CD4-positive, alpha-beta memory T cell (primary cell): ENCODE data around the gene CNTN5. TPM values are rescaled to one million over a fixed set of nuclear protein-coding genes. Genes with fewer than 3 reads are reported as not detected.

ENCODE experiments used
- CTCF ChIA-PET: fragments of 350-600 bp; sonication (Branson Sonifier 250); formaldehyde crosslinking; loops from one replicate; lab custom pipeline; 2021; ENCODE audit warnings: inconsistent platforms; ENCODE audit not compliant: partially characterized antibody; lab: Charles Lee
- POLR2A ChIA-PET: fragments of 350-600 bp; sonication (Branson Sonifier 250); formaldehyde crosslinking; loops from one replicate; lab custom pipeline; 2021; ENCODE audit not compliant: partially characterized antibody; lab: Charles Lee
- DNase-seq, 5 donors: peaks; one replicate each; pipeline versions ENCODE4 v3.0.0 to v3.0.0-alpha.2; 2020 to 2022; ENCODE audit warnings: mixed read lengths in 1 of 5
- H3K27ac ChIP-seq: one replicate; pipeline ENCODE4 v1.7.0; 2013; ENCODE audit warnings: low read depth, low read length
- H3K27me3 ChIP-seq: 2 replicates; pipeline ENCODE4 v1.7.0; 2013; ENCODE audit warnings: mild to moderate bottlenecking, low read length, moderate library complexity; ENCODE audit not compliant: insufficient read depth
- H3K36me3 ChIP-seq: 2 replicates; pipeline ENCODE4 v1.7.0; 2013; ENCODE audit warnings: mild to moderate bottlenecking, low read length, moderate library complexity; ENCODE audit not compliant: insufficient read depth
- H3K4me1 ChIP-seq: 2 replicates; pipeline ENCODE4 v1.7.0; 2013; ENCODE audit warnings: mild to moderate bottlenecking, low read length, moderate library complexity; ENCODE audit not compliant: insufficient read depth
- H3K4me3 ChIP-seq, 2 donors: one replicate each; pipeline ENCODE4 v1.7.0; 2013; ENCODE audit warnings: low read length in 2 of 2, mild to moderate bottlenecking in 1 of 2
- H3K9me3 ChIP-seq, 2 donors: one replicate each; pipeline ENCODE4 v1.7.0; 2013; ENCODE audit warnings: low read length in 2 of 2, control low read depth in 1 of 2; ENCODE audit not compliant: control insufficient read depth in 1 of 2
- H3K27ac Mint-ChIP-seq, 7 donors: one replicate each; pipeline ENCODE4 v1.8.0; 2020 to 2021; ENCODE audit warnings: mixed read lengths in 7 of 7, mild to moderate bottlenecking in 6 of 7, inconsistent platforms in 3 of 7, moderate library complexity in 3 of 7
- H3K27me3 Mint-ChIP-seq, 2 donors: one replicate each; pipeline ENCODE4 v1.8.0; 2020 to 2021; ENCODE audit warnings: mixed read lengths in 2 of 2
- H3K36me3 Mint-ChIP-seq, 2 donors: one replicate each; pipeline ENCODE4 v1.8.0; 2020 to 2021; ENCODE audit warnings: mixed read lengths in 2 of 2, inconsistent platforms in 1 of 2, mild to moderate bottlenecking in 1 of 2
- H3K4me1 Mint-ChIP-seq, 4 donors: one replicate each; pipeline ENCODE4 v1.8.0; 2020 to 2021; ENCODE audit warnings: mixed read lengths in 4 of 4, mild to moderate bottlenecking in 1 of 4
- H3K4me3 Mint-ChIP-seq, 8 donors: one replicate each; pipeline ENCODE4 v1.8.0; 2020 to 2021; ENCODE audit warnings: mixed read lengths in 8 of 8, mild to moderate bottlenecking in 7 of 8, moderate library complexity in 6 of 8, inconsistent platforms in 3 of 8
- H3K9me3 Mint-ChIP-seq, 8 donors: one replicate each; pipeline ENCODE4 v1.8.0; 2020 to 2021; ENCODE audit warnings: mixed read lengths in 8 of 8, mild to moderate bottlenecking in 5 of 8, inconsistent platforms in 3 of 8, moderate library complexity in 1 of 8
- intact Hi-C: fragments of 100-400 bp; cut with micrococcal nuclease; formaldehyde crosslinking; loops from one replicate; pipeline ENCODE4 v1.15.1; 2023
- polyA plus RNA-seq, 2 donors: library from polyadenylated mRNA; unstranded; fragments of 300-500 nt; fragmentation: Illumina TruSeq; gene quantifications; one replicate each; pipeline ENCODE4 v1.2.3, GENCODE V29; 2021
- total RNA-seq, 2 experiments: library from RNA; stranded (reverse); gene quantifications; one replicate each; pipeline ENCODE4 v1.2.3, GENCODE V29; 2021

CNTN5 gene
- total and polyA plus RNA-seq, 4 experiments from 2014 or later = not detected

DNA sequence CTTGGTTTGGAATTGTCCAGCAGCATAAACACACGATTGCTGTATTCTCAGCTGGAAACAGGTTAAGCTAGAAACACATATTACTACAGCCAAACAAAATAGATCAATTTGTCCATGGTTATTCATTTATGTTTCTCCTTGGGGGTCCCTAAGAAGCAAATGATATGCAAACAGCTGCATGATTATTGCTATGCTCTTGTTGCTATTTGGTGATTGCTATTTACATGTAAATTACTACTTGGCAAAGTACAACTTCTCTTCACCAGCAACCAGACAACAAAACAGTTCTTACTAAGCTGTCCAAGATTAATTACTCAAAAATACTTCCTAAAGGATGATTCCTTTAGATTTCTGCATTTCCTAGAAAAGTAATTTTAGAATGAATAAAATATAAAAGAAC is 1098.4 kb downstream of the CNTN5 start:
- no peaks in the 10 kb centered on the region for H3K36me3 Mint-ChIP-seq
- Histone ChIP-seq H3K4me1 (no peaks in the 10 kb centered on the region), H3K27ac (no peak overlapping the region), H3K36me3 (no peaks in the 10 kb centered on the region), H3K4me3 (no peak overlapping the region), H3K9me3 (no peaks in the 10 kb centered on the region), H3K27me3 (no peaks in the 10 kb centered on the region)
- H3K27me3 Mint-ChIP-seq = no peaks in the 10 kb centered on the region
- H3K4me3 Mint-ChIP-seq = peak overlapping the region in 1 of 8 donors; percentile 32
- ChIA-PET CTCF (no interaction called here), POLR2A (no interaction called here)
- intact Hi-C loops = no loop called here
- H3K27ac Mint-ChIP-seq = no peak overlapping the region
- no peak for DNase-seq
- H3K4me1 Mint-ChIP-seq = no peaks in the 10 kb centered on the region
- H3K9me3 Mint-ChIP-seq = peaks cover 5 to 26% (median 8%) of the 10 kb centered on the region in 8 donors

DNA sequence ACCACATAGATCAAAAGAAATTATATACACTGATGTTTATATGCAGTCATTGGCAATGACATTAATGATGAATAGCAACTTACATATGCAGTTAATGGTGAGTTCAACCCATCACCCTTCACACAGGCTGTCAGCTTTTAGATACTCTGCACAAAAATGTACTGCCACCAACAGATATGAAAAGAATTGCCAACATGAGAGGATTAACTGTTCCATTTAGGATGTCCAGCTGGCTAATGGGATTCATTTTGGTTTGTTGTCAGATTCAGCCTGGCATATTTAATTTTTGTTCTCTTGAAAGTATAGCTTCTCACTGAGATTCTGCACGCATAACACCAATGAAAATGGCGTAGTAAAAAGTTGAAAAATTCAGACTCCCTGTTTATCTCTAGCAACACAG is 1112.4 kb downstream of the CNTN5 start:
- Mint-ChIP-seq H3K27me3 (no peaks in the 10 kb centered on the region), H3K27ac (no peak overlapping the region), H3K4me3 (no peak overlapping the region), H3K9me3 (peaks cover under 1 to 19% (median 13%) of the 10 kb centered on the region in 8 donors), H3K36me3 (no peaks in the 10 kb centered on the region), H3K4me1 (no peaks in the 10 kb centered on the region)
- Histone ChIP-seq H3K36me3 (no peaks in the 10 kb centered on the region), H3K4me3 (no peak overlapping the region), H3K4me1 (no peaks in the 10 kb centered on the region), H3K27me3 (no peaks in the 10 kb centered on the region), H3K9me3 (peaks cover 0 to 3% of the 10 kb centered on the region in 2 donors), H3K27ac (no peak overlapping the region)
- intact Hi-C loops = no loop called here
- POLR2A ChIA-PET = no interaction called here
- no peak for DNase-seq
- CTCF ChIA-PET = no interaction called here

GRCh38 chr11:100141201-100141600 is 1120.5 kb downstream of the CNTN5 start:
- H3K4me1 ChIP-seq = no peaks in the 10 kb centered on the region
- no peak overlapping the region for H3K4me3 Mint-ChIP-seq
- CTCF ChIA-PET = no interaction called here
- H3K4me1 Mint-ChIP-seq = no peaks in the 10 kb centered on the region
- H3K27me3 ChIP-seq = no peaks in the 10 kb centered on the region
- H3K27me3 Mint-ChIP-seq = no peaks in the 10 kb centered on the region
- peaks cover 2 to 19% (median 4%) of the 10 kb centered on the region in 8 donors for H3K9me3 Mint-ChIP-seq
- no peaks in the 10 kb centered on the region for H3K36me3 ChIP-seq
- intact Hi-C loops = no loop called here
- no peak for DNase-seq
- H3K27ac ChIP-seq = no peak overlapping the region
- POLR2A ChIA-PET = no interaction called here
- no peak overlapping the region for H3K4me3 ChIP-seq
- H3K36me3 Mint-ChIP-seq = no peaks in the 10 kb centered on the region
- no peak overlapping the region for H3K27ac Mint-ChIP-seq
- no peaks in the 10 kb centered on the region for H3K9me3 ChIP-seq

DNA sequence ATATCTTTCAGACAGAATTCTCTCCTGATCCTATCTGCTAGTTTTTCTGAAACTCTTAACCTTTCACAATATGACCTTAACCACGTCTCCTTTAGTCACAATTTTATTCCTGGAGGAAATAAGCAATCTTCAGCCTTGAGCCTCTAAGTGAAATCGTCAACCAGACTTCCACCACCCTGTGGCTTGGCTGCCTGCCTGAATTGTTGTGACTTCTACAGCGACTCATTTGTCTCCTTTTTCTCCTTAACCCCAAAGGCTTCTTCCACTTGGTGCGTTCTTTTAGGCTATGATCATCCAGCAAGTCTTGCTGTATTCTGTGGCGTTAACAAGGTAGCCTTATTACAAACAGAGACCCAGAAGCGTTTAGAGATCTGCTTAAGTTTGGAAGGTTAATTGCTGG is 1131.2 kb downstream of the CNTN5 start:
- H3K4me3 ChIP-seq = no peak overlapping the region
- Mint-ChIP-seq H3K27me3 (no peaks in the 10 kb centered on the region), H3K4me1 (no peaks in the 10 kb centered on the region), H3K9me3 (peaks cover 2 to 24% (median 17%) of the 10 kb centered on the region in 8 donors), H3K27ac (no peak overlapping the region), H3K4me3 (no peak overlapping the region), H3K36me3 (no peaks in the 10 kb centered on the region)
- H3K4me1 ChIP-seq = no peaks in the 10 kb centered on the region
- intact Hi-C loops = no loop called here
- CTCF ChIA-PET = no interaction called here
- no peaks in the 10 kb centered on the region for H3K9me3 ChIP-seq
- POLR2A ChIA-PET = no interaction called here
- no peaks in the 10 kb centered on the region for H3K27me3 ChIP-seq
- no peaks in the 10 kb centered on the region for H3K36me3 ChIP-seq
- H3K27ac ChIP-seq = no peak overlapping the region
- DNase-seq = no peak

GRCh38 chr11:100152766-100153165 is 1132.0 kb downstream of the CNTN5 start:
- Histone ChIP-seq H3K9me3 (no peaks in the 10 kb centered on the region), H3K27me3 (no peaks in the 10 kb centered on the region), H3K4me3 (no peak overlapping the region), H3K4me1 (no peaks in the 10 kb centered on the region), H3K27ac (no peak overlapping the region), H3K36me3 (no peaks in the 10 kb centered on the region)
- no peak for DNase-seq
- H3K9me3 Mint-ChIP-seq = peaks cover 2 to 26% (median 18%) of the 10 kb centered on the region in 8 donors
- ChIA-PET POLR2A (no interaction called here), CTCF (no interaction called here)
- intact Hi-C loops = no loop called here
- no peaks in the 10 kb centered on the region for H3K27me3 Mint-ChIP-seq
- H3K4me1 Mint-ChIP-seq = no peaks in the 10 kb centered on the region
- H3K4me3 Mint-ChIP-seq = no peak overlapping the region
- no peak overlapping the region for H3K27ac Mint-ChIP-seq
- H3K36me3 Mint-ChIP-seq = no peaks in the 10 kb centered on the region

DNA sequence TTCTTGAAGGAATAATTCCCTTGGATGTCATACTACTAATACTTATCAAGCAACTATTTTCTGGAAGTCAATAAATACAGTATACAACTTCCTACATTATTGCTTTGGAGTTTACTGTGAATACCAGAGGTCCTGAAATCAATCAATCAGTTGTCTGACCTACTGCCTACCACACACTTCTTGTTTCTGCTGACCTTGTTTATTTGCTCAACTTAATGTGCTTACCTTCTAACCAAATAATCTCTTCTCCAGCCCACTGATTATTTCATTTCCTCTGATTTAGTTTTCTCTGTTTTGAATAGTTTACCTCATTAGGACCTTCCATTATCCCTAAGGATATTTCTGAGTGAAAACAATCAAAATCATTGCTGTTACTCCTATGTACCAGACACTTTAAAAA is 1142.7 kb downstream of the CNTN5 start:
- Mint-ChIP-seq H3K4me3 (no peak overlapping the region), H3K27me3 (no peaks in the 10 kb centered on the region), H3K27ac (no peak overlapping the region), H3K36me3 (no peaks in the 10 kb centered on the region), H3K9me3 (peaks cover 2 to 29% (median 9%) of the 10 kb centered on the region in 8 donors), H3K4me1 (no peaks in the 10 kb centered on the region)
- POLR2A ChIA-PET = no interaction called here
- DNase-seq = no peak
- Histone ChIP-seq H3K27me3 (no peaks in the 10 kb centered on the region), H3K36me3 (no peaks in the 10 kb centered on the region), H3K27ac (no peak overlapping the region), H3K4me3 (no peak overlapping the region), H3K4me1 (no peaks in the 10 kb centered on the region), H3K9me3 (no peaks in the 10 kb centered on the region)
- CTCF ChIA-PET = no interaction called here
- intact Hi-C loops = no loop called here

DNA sequence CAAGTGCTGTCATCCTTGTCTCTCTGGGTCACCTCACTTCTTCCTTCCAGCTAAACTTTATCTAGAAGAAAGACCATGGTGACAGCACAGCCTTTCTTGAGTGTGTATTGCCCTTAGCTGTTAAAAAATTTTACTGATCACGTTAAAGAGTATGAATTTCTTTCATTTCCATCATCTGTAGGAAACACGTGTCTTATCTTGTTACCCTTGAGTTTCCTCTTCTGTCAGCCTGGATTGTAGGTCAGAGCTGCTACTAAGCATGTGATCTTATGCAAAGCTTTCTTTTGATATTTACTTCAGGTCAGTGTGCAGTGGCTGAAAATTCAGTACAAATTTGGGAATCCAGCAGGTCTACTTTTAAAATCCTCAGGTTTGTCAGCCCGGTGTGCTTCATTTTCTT is 1154.1 kb downstream of the CNTN5 start:
- Mint-ChIP-seq H3K36me3 (no peaks in the 10 kb centered on the region), H3K27ac (no peak overlapping the region), H3K27me3 (no peaks in the 10 kb centered on the region), H3K9me3 (peaks cover 0 to 23% (median 8%) of the 10 kb centered on the region in 8 donors), H3K4me1 (no peaks in the 10 kb centered on the region), H3K4me3 (no peak overlapping the region)
- intact Hi-C loops = no loop called here
- Histone ChIP-seq H3K27ac (no peak overlapping the region), H3K4me1 (no peaks in the 10 kb centered on the region), H3K4me3 (no peak overlapping the region), H3K27me3 (no peaks in the 10 kb centered on the region), H3K9me3 (no peaks in the 10 kb centered on the region), H3K36me3 (no peaks in the 10 kb centered on the region)
- ChIA-PET POLR2A (no interaction called here), CTCF (no interaction called here)
- DNase-seq = no peak

DNA sequence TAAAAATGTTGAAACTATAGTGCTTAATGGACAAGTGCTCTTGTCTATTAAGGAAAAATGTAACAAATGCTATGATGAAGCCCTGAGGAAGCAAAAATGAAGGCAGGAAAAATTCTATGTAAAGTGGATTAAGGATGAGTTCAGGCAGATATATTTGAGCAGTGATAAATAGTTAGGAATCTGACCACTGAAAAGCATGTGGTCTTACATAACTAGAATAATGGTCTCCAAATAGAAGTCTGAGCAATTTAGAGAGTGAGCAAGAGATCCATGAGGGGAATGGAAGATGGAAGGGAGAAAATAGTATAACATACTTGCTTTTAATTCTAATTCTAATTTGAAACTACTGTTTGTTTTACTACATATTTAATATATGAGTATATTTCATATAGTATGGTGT is 1155.7 kb downstream of the CNTN5 start:
- no peaks in the 10 kb centered on the region for H3K27me3 ChIP-seq
- Mint-ChIP-seq H3K4me3 (no peak overlapping the region), H3K36me3 (no peaks in the 10 kb centered on the region), H3K4me1 (no peaks in the 10 kb centered on the region), H3K9me3 (peaks cover 0 to 25% (median 12%) of the 10 kb centered on the region in 8 donors), H3K27ac (no peak overlapping the region), H3K27me3 (no peaks in the 10 kb centered on the region)
- POLR2A ChIA-PET = no interaction called here
- no peaks in the 10 kb centered on the region for H3K9me3 ChIP-seq
- intact Hi-C loops = no loop called here
- H3K4me3 ChIP-seq = no peak overlapping the region
- no peak overlapping the region for H3K27ac ChIP-seq
- CTCF ChIA-PET = no interaction called here
- H3K36me3 ChIP-seq = no peaks in the 10 kb centered on the region
- H3K4me1 ChIP-seq = no peaks in the 10 kb centered on the region
- DNase-seq = no peak
